ENCODE data around the gene SLC12A4. TPM values are rescaled to one million over a fixed set of nuclear protein-coding genes. Genes with fewer than 3 reads are reported as not detected.

Gene SLC12A4
- total and polyA plus RNA-seq, 2 of the 13 experiments (the other 11 are each of a cell fraction or from before 2014, with no cell fraction given), result 65.1 to 84.3 TPM

DNA sequence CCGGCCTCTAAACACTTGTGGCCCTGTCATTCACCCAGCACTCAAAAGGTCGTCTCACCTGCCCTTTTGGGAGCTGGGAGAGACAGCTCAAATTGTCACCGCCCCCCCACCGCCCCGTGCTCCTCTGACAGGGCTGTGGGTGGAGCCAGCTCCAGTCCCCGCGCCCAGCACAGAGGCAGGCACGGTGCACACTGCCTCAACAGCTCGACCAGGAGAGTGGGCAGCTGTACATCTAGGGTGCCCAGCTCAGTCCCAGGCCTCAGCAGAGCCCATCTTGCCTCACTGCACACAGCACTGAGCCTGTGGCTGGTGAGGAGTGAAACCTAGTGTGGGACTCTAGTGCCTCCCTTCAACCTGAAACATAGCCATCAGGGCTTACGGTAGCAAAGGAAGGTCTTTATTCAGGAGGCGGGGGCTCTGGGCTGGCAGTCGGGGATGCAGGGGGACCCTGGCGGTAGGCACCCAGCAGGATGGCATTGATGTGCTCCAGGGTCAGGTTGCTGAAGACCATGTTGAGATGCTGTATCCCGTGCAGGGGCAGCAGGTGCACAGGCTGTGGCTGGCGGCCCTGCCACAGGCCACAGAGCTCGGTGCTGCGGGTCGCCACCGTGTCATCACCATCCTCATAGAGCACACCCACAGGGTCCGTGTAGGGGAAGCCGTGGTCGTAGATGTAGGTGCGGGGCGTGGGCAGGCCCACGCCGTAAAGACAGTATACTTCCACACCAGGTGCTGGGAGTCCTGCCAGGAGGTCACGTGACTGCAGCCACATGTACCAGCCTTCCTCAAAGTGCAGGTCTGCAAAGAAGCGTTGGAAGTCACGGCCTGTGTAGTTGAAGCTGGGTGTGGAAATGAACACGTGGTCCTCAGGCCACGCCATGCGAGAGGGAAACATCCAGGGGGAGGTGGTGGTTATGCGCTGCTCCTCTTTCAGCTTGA is 28.7 kb downstream of the SLC12A4 start (continued):
- TF ChIP-seq ZNF224 (CRISPR knock-in tag; IDR thresholded peaks at IDR 0.05), result no peak
- 0 out of 2 replicates have a peak, but pooled peaks have one; percentile 26 for TF ChIP-seq ZBTB4 (CRISPR knock-in tag; IDR thresholded peaks at IDR 0.05; ENCODE audit: borderline replicate concordance)
- TF ChIP-seq MYPOP (CRISPR knock-in tag; IDR thresholded peaks at IDR 0.05), result no peak
- TF ChIP-seq MTA1 (CRISPR knock-in tag; IDR thresholded peaks at IDR 0.05; ENCODE audit: borderline replicate concordance), result no peak
- no peak for TF ChIP-seq CENPT (CRISPR knock-in tag; IDR thresholded peaks at IDR 0.05; ENCODE audit: low read depth)
- no peak for TF ChIP-seq NR2F6 (IDR thresholded peaks at IDR 0.05)
- TF ChIP-seq NR2F6 (CRISPR knock-in tag; IDR thresholded peaks at IDR 0.05), result no peak
- peak; percentile 51; the same call in 1 of the 2 replicates for TF ChIP-seq SSRP1 (CRISPR knock-in tag; IDR thresholded peaks at IDR 0.05)
- TF ChIP-seq AFF4 (CRISPR knock-in tag; IDR thresholded peaks at IDR 0.05), result no peak
- no peak for TF ChIP-seq TAF15 (IDR thresholded peaks at IDR 0.05; ENCODE audit: low read depth, low read length, poor library complexity, severe bottlenecking)
- no peak for TF ChIP-seq ZNF441 (CRISPR knock-in tag; IDR thresholded peaks at IDR 0.05; ENCODE audit: borderline replicate concordance)
- 0 out of 2 replicates have a peak, but pooled peaks have one; percentile 69 for TF ChIP-seq NFIB (CRISPR knock-in tag; IDR thresholded peaks at IDR 0.05; ENCODE audit: borderline replicate concordance)
- TF ChIP-seq KDM2A (CRISPR knock-in tag; IDR thresholded peaks at IDR 0.05; ENCODE audit: borderline replicate concordance, low read depth), result peak; percentile 27; the same call in 1 of the 2 replicates
- TF ChIP-seq ZNF326 (CRISPR knock-in tag; IDR thresholded peaks at IDR 0.05; ENCODE audit: borderline replicate concordance), result peak; percentile 72; the same call in 1 of the 2 replicates
- TF ChIP-seq, protein P1, sequence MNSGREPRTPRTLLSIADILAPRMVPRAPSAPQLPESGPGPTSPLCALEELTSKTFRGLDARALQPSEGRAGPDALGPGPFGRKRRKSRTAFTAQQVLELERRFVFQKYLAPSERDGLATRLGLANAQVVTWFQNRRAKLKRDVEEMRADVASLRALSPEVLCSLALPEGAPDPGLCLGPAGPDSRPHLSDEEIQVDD (CRISPR knock-in tag; IDR thresholded peaks at IDR 0.05; ENCODE audit: borderline replicate concordance), result no peak
- TF ChIP-seq, protein P2, sequence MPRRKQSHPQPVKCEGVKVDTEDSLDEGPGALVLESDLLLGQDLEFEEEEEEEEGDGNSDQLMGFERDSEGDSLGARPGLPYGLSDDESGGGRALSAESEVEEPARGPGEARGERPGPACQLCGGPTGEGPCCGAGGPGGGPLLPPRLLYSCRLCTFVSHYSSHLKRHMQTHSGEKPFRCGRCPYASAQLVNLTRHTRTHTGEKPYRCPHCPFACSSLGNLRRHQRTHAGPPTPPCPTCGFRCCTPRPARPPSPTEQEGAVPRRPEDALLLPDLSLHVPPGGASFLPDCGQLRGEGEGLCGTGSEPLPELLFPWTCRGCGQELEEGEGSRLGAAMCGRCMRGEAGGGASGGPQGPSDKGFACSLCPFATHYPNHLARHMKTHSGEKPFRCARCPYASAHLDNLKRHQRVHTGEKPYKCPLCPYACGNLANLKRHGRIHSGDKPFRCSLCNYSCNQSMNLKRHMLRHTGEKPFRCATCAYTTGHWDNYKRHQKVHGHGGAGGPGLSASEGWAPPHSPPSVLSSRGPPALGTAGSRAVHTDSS (CRISPR knock-in tag; conservative IDR thresholded peaks at IDR 0.05), result no peak
- TF ChIP-seq CCDC6 (CRISPR knock-in tag; IDR thresholded peaks at IDR 0.05), result no peak
- no peak for TF ChIP-seq NFYB (CRISPR knock-in tag; IDR thresholded peaks at IDR 0.05)
